HG02840 (cell line): ENCODE data around the gene ELFN1.

Source experiments
- ATAC-seq: cut with Tn5 transposase; IDR thresholded peaks from one replicate; pipeline ENCODE4 v1.9.1; 2021; ENCODE audit warnings: mild to moderate bottlenecking, moderate library complexity, moderate number of reproducible peaks; ENCODE audit not compliant: unreplicated experiment, low FRiP score

Gene ELFN1

GRCh38 chr7:1662767-1663166 is 7.3 kb upstream of the ELFN1 start:
- no peak for ATAC-seq

GRCh38 chr7:1663223-1663622 is 6.9 kb upstream of the ELFN1 start:
- ATAC-seq, result no peak

DNA sequence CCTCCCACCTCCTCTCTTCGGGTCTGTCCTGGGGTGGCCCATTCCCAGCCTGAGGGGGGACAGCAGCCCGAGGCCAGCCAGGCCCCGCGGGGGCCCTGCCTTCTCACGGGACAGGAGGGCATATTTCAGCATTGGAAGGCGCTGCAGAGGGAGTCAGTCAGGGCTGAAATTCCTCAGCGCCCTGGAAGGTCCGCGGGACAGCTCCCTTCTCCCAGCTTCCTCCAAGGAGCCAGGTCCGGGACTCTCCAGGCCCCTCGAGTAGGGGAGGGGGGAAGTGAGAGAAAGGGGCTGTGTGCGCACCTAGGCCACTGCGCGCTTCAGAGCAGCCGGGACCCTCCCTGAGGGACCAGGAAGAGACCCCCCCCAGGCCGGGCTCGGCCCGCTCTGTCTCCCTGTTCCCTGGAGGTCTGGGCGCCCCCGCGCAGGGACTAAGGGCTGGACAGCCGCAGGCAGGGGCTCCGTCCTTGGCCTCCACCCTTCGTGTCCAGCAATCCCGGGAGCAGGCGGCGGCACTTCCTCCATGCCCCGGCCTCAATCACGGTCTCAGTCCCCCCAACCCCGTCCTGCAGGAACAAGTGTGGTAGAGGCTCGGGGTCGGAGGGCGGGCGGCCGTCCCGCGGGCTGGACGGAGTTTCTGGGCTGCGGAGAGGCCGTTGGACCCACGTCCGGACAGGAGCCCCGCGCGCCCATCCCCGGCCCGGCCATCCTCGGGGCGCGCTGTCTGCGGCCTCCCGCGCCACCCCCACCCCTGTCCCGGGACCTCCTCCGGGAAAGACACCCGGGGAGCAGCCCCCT is 6.0 kb upstream of the ELFN1 start:
- no peak for ATAC-seq

- no peak for ATAC-seq
Observed at GRCh38 chr7:1664711-1665548, 5.1 kb upstream of the ELFN1 start.

- ATAC-seq, result no peak
Observed at GRCh38 chr7:1665549-1666316, 4.3 kb upstream of the ELFN1 start.

- no peak for ATAC-seq
Observed at GRCh38 chr7:1666317-1666822, 3.7 kb upstream of the ELFN1 start.

DNA sequence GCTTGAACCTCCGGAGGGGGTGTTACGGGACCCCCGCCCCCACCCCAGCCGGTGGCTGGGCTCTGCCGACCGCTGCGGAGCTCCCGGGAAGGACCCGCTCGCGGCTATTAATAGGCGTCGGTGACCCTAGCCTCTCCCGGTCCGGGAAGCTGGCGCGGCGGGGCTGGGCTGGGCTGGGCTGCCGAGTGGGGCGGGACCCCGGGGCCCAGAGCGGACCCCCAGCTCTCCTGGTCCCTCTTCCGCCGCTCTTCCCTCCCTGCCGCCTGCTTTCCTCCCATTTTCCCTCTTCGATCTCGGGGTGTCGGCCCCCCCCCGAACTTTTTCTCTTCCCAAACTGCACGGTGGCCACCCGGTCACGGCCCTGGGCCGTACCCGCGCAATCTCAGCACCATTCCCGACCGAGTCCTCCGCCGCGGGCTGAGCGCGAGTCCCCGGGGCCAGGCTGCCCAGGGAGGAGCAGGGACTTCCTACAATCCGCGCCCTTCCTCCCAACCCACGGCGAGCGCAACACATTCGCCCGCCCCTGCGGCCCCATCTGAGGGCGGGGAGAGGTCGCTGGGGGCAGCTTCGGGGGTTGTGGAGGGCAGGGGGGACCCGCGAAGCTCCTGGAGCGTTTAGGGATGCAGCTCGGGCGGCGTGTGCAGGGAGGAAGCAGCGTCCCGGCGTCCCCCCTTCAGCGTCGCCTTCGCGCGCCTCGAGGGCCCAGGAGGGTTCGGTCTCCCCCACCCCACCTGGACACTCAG is 3.1 kb upstream of the ELFN1 start:
- no peak for ATAC-seq

DNA sequence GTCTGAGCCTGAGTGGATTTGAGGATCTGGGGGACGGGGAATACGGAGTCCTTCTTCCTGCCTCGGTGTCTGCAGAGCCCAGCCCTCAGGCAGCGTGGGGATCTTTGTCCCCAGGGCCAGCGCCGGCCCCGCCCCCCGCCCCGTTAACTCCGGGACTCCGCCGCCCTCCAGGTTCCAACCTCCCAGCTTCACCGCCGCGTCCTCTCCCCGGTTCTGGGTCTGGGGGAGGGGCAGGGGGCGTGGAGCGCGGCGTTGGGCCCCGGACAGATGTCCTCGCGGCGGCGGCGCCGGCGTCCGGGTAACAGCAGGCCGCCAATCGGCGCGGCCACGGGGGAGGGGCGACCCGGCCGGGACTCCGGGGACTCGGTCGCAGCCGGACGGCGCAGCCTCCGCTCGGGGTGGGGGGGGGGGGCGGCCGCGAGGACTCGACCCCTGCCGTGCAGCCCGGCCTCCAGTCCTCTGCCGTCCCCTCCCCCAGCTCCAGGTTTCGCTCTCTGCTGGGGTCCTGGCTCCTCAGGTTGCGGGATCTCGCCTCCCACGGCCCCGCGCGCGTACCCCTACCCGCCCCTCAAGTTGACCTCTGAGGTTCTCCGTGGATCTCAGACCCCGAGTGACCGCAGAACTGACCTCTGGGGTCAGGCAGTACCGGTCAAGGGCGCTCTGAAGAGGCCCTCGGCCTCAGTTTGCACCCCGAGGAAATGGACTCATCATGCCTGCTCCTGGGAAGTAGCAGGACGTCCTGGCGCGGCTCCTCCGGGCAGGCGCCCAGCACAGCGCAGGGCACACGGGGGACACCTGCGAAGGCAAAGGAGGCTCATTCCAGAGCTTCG is 2.3 kb upstream of the ELFN1 start:
- ATAC-seq, result no peak

DNA sequence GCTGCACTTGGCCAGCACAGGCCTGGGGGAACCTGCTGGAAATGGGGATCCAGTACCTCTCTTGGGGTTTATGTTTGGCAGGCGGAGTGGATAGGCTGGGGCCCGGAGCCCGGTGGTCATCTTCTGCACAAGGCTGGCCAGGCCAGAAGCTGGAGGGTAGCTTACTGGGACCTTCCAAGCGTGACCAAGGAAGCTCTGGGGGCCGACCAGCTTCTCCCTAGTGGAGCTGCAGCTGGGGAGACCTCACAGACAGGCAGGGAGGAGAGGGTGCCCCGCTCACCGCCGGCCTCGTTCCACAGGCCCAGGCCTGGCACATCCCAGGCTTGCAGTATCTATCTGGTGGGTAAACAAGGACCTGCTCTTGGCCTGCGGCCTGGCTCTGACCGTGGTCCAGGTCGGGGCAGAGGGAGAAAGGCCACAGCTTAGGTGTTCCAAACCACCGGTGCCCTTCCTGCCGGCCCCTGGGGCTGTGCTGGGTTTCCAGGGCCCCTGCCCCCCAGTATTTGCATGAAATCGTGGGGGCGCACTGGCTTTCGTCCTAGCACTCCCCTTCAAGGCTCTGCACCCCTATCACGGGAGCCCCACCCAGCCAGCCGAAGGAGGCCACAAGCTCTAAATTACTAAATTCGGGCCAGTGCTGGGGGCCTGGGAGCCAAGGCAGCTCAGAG is 1.5 kb upstream of the ELFN1 start:
- ATAC-seq, result no peak

GRCh38 chr7:1669064-1669951 is 769 bp upstream of the ELFN1 start:
- no peak for ATAC-seq

- no peak for ATAC-seq
Observed at GRCh38 chr7:1670894-1671593, 967 bp downstream of the ELFN1 start.

- ATAC-seq, result no peak
Observed at GRCh38 chr7:1671594-1672451, 1.7 kb downstream of the ELFN1 start.

GRCh38 chr7:1672851-1673486 is 2.9 kb downstream of the ELFN1 start:
- no peak for ATAC-seq

- no peak for ATAC-seq
Observed at GRCh38 chr7:1673581-1674118, 3.6 kb downstream of the ELFN1 start.
